Cardiac septum (tissue), 1 donor: ENCODE measurements around the gene UBE2E1. TPM values are rescaled to one million over a fixed set of nuclear protein-coding genes. Genes with fewer than 3 reads are reported as not detected.

Experiments
- DNase-seq: peaks from one replicate; pipeline ENCODE4 v3.0.0-alpha.2; 2020; ENCODE audit warnings: low spot score
- intact Hi-C: fragments of 100-400 bp; cut with DNase I; formaldehyde crosslinking; loops from one replicate; pipeline ENCODE4 v1.14.0; 2022
- long read RNA-seq: library from polyadenylated mRNA; unstranded; transcript quantifications from one replicate; pipeline ENCODE4 v2.0.0, GENCODE V29; 2021
- total RNA-seq: library from RNA; stranded (reverse); fragmentation: NEBNext Ultra II Directional; extraction: Animal tissue kit (Norgen Biotek cat#: 25700); gene quantifications from one replicate; pipeline ENCODE4 v1.2.1, GENCODE V29; 2021
- donor health status: DM: no; HTN: no; CAD: no.

Gene UBE2E1
- 59.7 TPM for total RNA-seq
- long read RNA-seq, partial matches to known transcripts: 0 of 3 reads
- long read RNA-seq, other reads (novel, unspliced or antisense): 3 of 3 reads

GRCh38 chr3:23805633-23806533, at the start of gene UBE2E1:
Gene UBE2E1, plus strand, starts transcription at chr3:23805955. Its CDS starts 1,315 bp downstream, at chr3:23807270.
- DNase-seq: peak; percentile 89
- intact Hi-C loops: loop anchor here (5.0 kb wide), 3 partner anchors 64 to 604 kb away; partner anchors contain the start of genes NKIRAS1, RPL15 and UBE2E2

- intact Hi-C loops: no loop called here
- no peak for DNase-seq
These were observed 49.4 kb upstream of the UBE2E1 start for GRCh38 chr3:23756206-23756840.

GRCh38 chr3:23758253-23758838, 47.4 kb upstream of the UBE2E1 start:
- intact Hi-C loops: no loop called here
- no peak for DNase-seq

GRCh38 chr3:23760325-23760724, 45.4 kb upstream of the UBE2E1 start:
- no peak for DNase-seq
- intact Hi-C loops: no loop called here

- DNase-seq: no peak
- intact Hi-C loops: no loop called here
These were observed 44.8 kb upstream of the UBE2E1 start for GRCh38 chr3:23760871-23761373.

- DNase-seq: no peak
- intact Hi-C loops: no loop called here
These were observed 44.3 kb upstream of the UBE2E1 start for GRCh38 chr3:23761440-23761896.

GRCh38 chr3:23762214-23762613, 43.5 kb upstream of the UBE2E1 start:
- no peak for DNase-seq
- intact Hi-C loops: no loop called here

GRCh38 chr3:23762759-23763477, 42.8 kb upstream of the UBE2E1 start:
- DNase-seq: no peak
- intact Hi-C loops: no loop called here

GRCh38 chr3:23764407-23764806, 41.3 kb upstream of the UBE2E1 start:
- intact Hi-C loops: no loop called here
- DNase-seq: no peak

GRCh38 chr3:23767546-23767945, 38.2 kb upstream of the UBE2E1 start:
- intact Hi-C loops: no loop called here
- DNase-seq: no peak

GRCh38 chr3:23775254-23775909, 30.4 kb upstream of the UBE2E1 start:
- intact Hi-C loops: no loop called here
- no peak for DNase-seq

GRCh38 chr3:23776352-23776891, 29.3 kb upstream of the UBE2E1 start:
- intact Hi-C loops: no loop called here
- DNase-seq: no peak

- DNase-seq: no peak
- intact Hi-C loops: no loop called here
These were observed 27.3 kb upstream of the UBE2E1 start for GRCh38 chr3:23778446-23778845.

- intact Hi-C loops: no loop called here
- no peak for DNase-seq
These were observed 25.9 kb upstream of the UBE2E1 start for GRCh38 chr3:23779841-23780240.

- intact Hi-C loops: no loop called here
- DNase-seq: no peak
These were observed 24.7 kb upstream of the UBE2E1 start for GRCh38 chr3:23781051-23781450.

GRCh38 chr3:23781871-23782270, 23.9 kb upstream of the UBE2E1 start:
- intact Hi-C loops: no loop called here
- DNase-seq: no peak

GRCh38 chr3:23785097-23785645, 20.6 kb upstream of the UBE2E1 start:
- DNase-seq: no peak
- intact Hi-C loops: no loop called here

- intact Hi-C loops: no loop called here
- no peak for DNase-seq
These were observed 19.9 kb upstream of the UBE2E1 start for GRCh38 chr3:23785882-23786281.
